DND-41 (cell line): ENCODE data around the gene NAV1.

Source experiments
- CTCF ChIP-seq: IDR thresholded peaks from 2 replicates; pipeline ENCODE4 v1.5.1; 2012; ENCODE audit warnings: borderline replicate concordance, low read length, moderate library complexity, mild to moderate bottlenecking; ENCODE audit not compliant: poor library complexity, severe bottlenecking; ENCODE audit errors: extremely low read depth
- EZH2 ChIP-seq: IDR thresholded peaks from 3 replicates; pipeline ENCODE4 v1.6.1; 2012; ENCODE audit warnings: borderline replicate concordance, low read depth, mild to moderate bottlenecking, moderate library complexity, low read length, inconsistent platforms; ENCODE audit not compliant: severe bottlenecking

DNA sequence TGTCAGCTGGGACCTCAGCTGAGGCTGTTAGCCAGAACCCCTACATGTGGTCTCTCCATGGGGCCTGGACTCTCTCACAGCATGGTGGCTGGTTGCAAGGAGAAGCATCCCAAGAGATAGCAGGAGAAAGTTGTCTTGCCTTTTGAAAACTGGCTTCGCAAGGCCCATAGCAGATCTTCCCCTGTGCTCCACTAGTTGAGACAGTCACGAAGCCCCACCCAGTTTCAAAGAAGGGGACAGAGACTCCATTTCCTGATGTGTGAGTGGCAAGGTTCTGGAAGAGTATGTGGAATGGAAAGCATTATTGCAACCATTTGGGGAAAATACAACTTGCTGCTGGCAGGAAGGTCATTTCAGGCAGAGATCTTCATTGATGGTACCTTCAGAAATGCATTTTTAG, 24.5 kb upstream of the NAV1 start:
- no peak for TF ChIP-seq CTCF
- TF ChIP-seq EZH2 = no peak
